Measurements from ENCODE around the gene PRKD1.
"Not testable (repeated sequence)": the region's sequence is repeated elsewhere in the genome, so short reads cannot be mapped to it uniquely, and the experiment has no call there.

PRKD1 gene

GRCh38 chr14:29900609-29901350 is 26.9 kb downstream of the PRKD1 start:
- DNase-seq (ENCODE audit: low spot score), result no peak

DNA sequence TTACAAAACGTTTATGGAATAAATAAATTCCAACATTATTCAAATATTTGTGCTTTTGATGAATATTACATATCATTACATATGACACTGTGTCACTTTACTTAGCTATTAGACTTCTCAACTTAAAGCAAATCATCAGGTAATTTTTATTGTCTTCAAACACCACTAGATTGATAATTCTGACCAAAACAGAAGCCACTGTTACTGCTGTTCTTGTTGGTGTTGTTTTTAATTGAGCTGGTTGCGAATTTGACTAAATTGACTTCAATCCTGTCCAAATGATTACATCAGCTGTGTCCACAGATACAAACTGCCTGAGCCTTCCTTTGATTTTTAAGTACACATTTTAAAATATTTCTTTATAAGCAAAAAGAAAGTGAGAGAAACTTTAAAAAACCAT is 29.2 kb downstream of the PRKD1 start:
- DNase-seq (ENCODE audit: low spot score), result no peak

- no peak for DNase-seq (ENCODE audit: low spot score)
Observed at GRCh38 chr14:29897181-29897580, 30.5 kb downstream of the PRKD1 start.

GRCh38 chr14:29896354-29896821 is 31.3 kb downstream of the PRKD1 start:
- DNase-seq (ENCODE audit: low spot score), result no peak

DNA sequence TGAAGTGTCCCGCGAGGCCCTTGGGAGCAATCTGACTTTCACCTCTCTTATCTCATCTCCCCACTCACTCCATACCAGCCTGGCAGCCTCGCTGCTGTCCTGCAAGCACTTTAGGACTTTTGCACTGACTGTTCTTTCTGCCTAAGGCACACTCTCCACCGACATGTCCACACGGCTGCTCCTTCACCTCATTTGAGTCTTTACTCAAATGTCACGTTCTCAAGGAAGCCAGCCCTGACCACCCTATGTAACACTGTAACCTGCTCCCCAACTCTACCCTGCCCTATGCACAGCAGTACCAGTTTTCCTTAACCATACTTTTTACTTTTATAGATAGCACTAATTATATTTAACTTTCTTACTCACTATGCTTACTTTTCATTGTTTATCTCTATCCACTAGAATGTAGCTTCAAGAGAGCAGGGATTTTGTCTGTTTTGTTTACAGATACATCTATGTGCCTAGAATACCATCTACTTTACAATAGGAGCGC is 32.0 kb downstream of the PRKD1 start:
- no peak for DNase-seq (ENCODE audit: low spot score)

GRCh38 chr14:29893989-29894388 is 33.7 kb downstream of the PRKD1 start:
- no peak for DNase-seq (ENCODE audit: low spot score)

GRCh38 chr14:29892327-29892726 is 35.3 kb downstream of the PRKD1 start:
- DNase-seq (ENCODE audit: low spot score), result no peak

DNA sequence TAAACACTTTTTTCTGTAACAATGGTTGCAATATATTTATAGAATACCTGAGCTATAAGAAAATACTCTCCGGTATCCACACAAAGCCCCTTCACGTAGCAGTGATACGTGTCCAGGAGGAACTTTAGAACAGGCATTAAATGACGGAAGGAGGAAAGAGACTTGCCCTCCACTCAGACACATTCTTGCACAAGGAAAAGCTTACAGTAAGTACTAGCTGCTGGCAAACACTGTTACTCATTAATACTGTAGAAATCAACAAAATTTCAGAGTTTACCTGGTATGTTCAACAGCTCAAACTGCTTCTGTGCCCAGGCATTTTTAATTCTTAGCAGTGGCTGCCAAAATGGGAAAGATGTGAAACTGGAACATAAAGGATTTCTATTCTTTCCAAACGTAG is 41.7 kb downstream of the PRKD1 start:
- DNase-seq (ENCODE audit: low spot score), result no peak

GRCh38 chr14:29868000-29868399 is 59.6 kb downstream of the PRKD1 start:
- no peak for DNase-seq (ENCODE audit: low spot score)

GRCh38 chr14:29865299-29865698 is 62.3 kb downstream of the PRKD1 start:
- DNase-seq (ENCODE audit: low spot score), result no peak

- DNase-seq (ENCODE audit: low spot score), result no peak
Observed at GRCh38 chr14:29861996-29862395, 65.7 kb downstream of the PRKD1 start.

DNA sequence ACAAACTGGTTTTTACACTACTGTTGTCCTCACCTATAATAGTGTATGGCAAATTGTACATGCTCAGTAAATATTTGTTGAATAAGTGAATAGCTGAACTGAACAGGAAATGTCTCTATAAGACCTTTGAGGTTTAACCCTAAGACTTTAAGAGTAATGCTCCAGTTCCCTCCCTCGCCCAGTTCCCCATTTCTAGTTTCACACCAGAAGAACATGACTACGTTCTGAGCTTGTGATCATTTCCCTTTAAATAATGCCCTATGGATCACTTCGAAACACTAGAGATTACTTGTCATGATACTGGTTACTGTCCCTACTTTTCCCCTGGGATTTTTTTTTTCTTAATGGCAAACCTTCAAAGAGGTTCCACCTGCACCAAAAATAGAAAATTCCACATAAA is 69.3 kb downstream of the PRKD1 start:
- no peak for DNase-seq (ENCODE audit: low spot score)

GRCh38 chr14:29857551-29857950 is 70.1 kb downstream of the PRKD1 start:
- DNase-seq (ENCODE audit: low spot score), result no peak

GRCh38 chr14:29856516-29856915 is 71.1 kb downstream of the PRKD1 start:
- DNase-seq (ENCODE audit: low spot score), result no peak

GRCh38 chr14:29853691-29854090 is 74.0 kb downstream of the PRKD1 start:
- not testable (repeated sequence) for DNase-seq (ENCODE audit: low spot score)

GRCh38 chr14:29853272-29853671 is 74.4 kb downstream of the PRKD1 start:
- DNase-seq (ENCODE audit: low spot score), result no peak

DNA sequence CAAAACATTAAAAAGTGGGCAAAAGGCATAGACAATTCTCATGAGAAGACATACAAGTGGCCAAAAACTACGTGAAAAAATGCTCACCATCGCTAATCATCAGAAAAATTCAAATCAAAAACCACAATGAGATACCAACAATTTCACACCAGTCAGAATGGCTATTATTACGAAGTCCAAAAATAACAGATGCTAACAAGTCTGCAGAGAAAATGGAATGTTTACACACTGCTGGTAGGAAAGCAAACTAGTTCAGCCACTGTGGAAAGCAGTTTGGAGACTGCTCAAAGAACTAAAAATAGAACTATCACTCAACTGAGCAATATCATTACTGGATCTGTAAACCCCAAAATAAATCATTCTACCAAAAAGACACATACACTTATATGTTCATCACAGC is 76.2 kb downstream of the PRKD1 start:
- DNase-seq (ENCODE audit: low spot score), result no peak

DNA sequence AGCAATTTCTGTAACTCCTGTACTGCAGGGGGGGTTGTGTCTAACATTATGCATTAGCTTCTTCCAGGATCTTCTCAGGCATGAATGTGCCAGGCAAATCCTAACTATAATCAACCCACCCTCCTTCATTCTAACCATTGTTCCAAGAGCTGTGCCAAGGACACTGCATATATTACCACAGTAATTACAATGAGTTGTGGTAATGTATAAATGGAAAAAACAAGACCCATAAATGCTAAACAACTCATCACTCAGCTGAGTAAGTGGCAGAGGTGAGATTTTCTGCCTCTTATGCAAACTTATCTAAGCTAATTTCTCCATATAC is 80.6 kb downstream of the PRKD1 start:
- no peak for DNase-seq (ENCODE audit: low spot score)

DNA sequence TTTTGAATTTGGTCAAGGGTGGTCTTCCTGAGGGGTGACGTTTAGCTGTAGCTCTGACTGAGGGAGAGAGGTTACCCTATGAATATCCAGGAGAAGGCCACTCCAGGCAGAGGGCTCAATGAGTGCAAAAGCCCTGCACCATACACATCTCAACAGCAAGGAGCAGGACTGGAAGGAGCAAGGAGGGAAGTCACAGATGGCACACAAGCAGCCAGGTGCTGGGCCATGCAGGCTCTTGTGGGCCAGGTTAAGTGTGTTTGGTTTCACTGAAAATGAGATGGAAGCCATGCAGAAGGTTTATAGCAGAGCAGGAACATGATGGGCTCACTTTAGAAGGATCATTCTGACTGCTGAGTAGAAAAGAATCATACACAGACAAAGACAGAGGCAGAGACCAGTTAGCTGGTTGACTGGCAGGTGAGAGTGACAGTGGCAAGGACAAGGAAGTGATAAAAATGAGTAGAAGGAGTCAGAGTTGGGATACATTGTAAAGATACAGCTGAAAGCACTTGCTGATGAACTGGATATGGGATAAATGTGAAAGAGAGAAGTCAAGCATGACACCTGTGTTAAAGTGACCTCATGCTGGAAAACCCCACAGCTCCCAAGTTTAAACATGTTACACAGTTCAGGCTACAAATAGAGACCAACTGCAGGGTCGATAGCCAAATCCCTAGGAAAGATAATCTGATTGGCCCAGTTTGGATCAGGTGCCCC is 81.2 kb downstream of the PRKD1 start:
- no peak for DNase-seq (ENCODE audit: low spot score)

DNA sequence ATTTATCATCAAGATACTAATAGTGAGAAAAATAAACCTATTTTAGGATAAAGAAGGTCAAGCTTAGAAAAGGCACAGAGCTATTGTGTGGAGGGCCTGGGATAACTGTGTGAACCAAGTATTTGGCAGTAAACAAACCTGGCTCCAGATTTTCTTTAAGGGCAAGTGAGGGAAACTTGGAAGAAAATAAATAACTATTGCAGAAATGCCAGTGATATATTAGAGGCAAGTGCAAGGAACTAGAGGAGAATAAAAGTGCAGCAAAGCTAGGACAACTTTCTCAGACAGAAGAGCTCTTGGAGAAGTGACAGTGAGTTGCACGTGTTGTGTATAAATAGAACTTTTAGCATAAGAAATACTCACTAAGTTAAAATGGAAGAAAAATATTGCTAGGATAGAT is 83.7 kb downstream of the PRKD1 start:
- DNase-seq (ENCODE audit: low spot score), result no peak

DNA sequence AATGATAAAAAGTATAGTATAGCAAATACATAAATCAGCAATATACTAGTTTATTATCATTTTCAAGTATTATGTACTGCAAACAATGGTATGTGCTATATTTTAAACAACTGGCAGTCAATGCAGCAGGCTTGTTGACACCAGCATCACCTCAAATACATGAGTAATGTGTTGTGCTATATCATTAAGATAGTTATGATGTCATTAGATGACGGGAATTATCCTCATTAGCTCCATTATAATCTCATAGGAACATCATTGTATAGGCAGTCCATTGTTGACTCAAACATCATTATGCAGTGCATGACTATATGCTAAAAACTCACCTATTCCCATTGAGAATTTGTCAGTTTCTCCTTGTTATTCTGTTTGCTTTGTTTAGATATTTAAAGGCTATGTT is 85.4 kb downstream of the PRKD1 start:
- no peak for DNase-seq (ENCODE audit: low spot score)

GRCh38 chr14:29840369-29840892 is 87.2 kb downstream of the PRKD1 start:
- not testable (repeated sequence) for DNase-seq (ENCODE audit: low spot score)

DNA sequence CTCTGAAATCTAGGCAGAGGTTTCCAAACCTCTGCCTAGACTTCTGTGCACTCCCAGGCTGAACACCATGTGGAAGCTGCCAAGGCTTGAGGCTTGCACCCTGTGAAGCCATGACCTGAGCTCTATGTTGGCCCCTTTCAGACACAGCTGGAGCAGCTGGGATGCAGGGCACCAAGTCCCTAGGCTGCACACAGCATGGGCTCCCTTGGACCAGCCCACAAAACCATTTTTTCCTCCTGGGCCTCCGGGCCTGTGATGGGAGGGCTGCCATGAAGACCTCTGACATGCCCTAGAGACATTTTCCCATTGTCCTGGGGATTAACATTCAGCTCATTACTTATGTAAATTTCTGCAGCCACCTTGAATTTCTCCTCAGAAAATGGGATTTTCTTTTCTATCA is 88.0 kb downstream of the PRKD1 start:
- DNase-seq (ENCODE audit: low spot score), result not testable (repeated sequence)
